OCI-LY3 (cell line): ENCODE measurements around the gene SEC62.

Source experiments
- H2AFZ ChIP-seq: fragments of 200-600, 300-600 bp; shearing (Covaris generic); 2 replicates; pipeline ENCODE4 v1.6.0; 2014; ENCODE audit warnings: antibody characterized with exemption, low read depth, low read length
- H3K27ac ChIP-seq: fragments of 200-600, 300-600 bp; sonication (generic); 2 replicates; pipeline ENCODE4 v1.5.1; 2014; ENCODE audit warnings: mild to moderate bottlenecking, low read length, moderate library complexity, mixed read lengths
- H3K27me3 ChIP-seq: fragments of 200-600, 300-600 bp; sonication (generic); 2 replicates; pipeline ENCODE4 v1.6.1; 2014; ENCODE audit warnings: low read depth, low read length, mixed read lengths
- H3K36me3 ChIP-seq: fragments of 200-600, 300-600 bp; sonication (generic); replicated peaks from 2 replicates; pipeline ENCODE3; 2014; ENCODE audit warnings: low read depth, low read length, mixed read lengths
- H3K4me1 ChIP-seq: fragments of 300-600, 200-600 bp; sonication (generic); 2 replicates; pipeline ENCODE4 v1.6.1; 2014; ENCODE audit warnings: low read length, mixed read lengths
- H3K4me2 ChIP-seq: fragments of 200-600, 300-600 bp; sonication (generic); 2 replicates; pipeline ENCODE4 v1.6.1; 2014; ENCODE audit warnings: low read length, mixed read lengths
- H3K4me3 ChIP-seq: fragments of 300-600, 200-600 bp; sonication (generic); 2 replicates; pipeline ENCODE4 v1.5.1; 2014; ENCODE audit warnings: antibody characterized with exemption, mild to moderate bottlenecking, low read length, moderate library complexity
- H3K79me2 ChIP-seq: fragments of 300-600, 200-600 bp; shearing (Covaris generic); 2 replicates; pipeline ENCODE4 v1.6.1; 2014; ENCODE audit warnings: mild to moderate bottlenecking, low read length, mixed read lengths
- H3K9ac ChIP-seq: fragments of 300-600, 200-600 bp; shearing (Covaris generic); 2 replicates; pipeline ENCODE4 v1.6.0; 2014; ENCODE audit warnings: mild to moderate bottlenecking, low read length, moderate library complexity
- H3K9me3 ChIP-seq: fragments of 200-600, 300-600 bp; shearing (Covaris generic); 2 replicates; pipeline ENCODE4 v1.6.1; 2014; ENCODE audit warnings: low read length, mixed read lengths; ENCODE audit not compliant: insufficient read depth
- H4K20me1 ChIP-seq: fragments of 200-600, 300-600 bp; sonication (generic); 2 replicates; pipeline ENCODE4 v1.6.1; 2016; ENCODE audit warnings: low read length, mixed read lengths; ENCODE audit not compliant: insufficient read depth
- CTCF ChIP-seq: fragments of 200-600, 300-600 bp; sonication (generic); IDR thresholded peaks from 2 replicates; pipeline ENCODE4 v1.5.1; 2014; ENCODE audit warnings: antibody characterized with exemption, low read length, low read depth
- EZH2phosphoT487 ChIP-seq: fragments of 200-600 bp; shearing (Covaris generic); IDR thresholded peaks from 2 replicates; pipeline ENCODE4 v1.6.1; 2018; ENCODE audit warnings: antibody characterized with exemption, mixed run types, low read depth

SEC62 gene

GRCh38 chr3:169968224-169968885 is 1.7 kb downstream of the SEC62 start:
- Histone ChIP-seq H4K20me1 (peaks cover 42% of the 10 kb centered on the region), H3K36me3 (peaks cover 9% of the 10 kb centered on the region), H2AFZ (no peak overlapping the region), H3K9ac (peak overlapping the region; percentile 60; the same call in 1 of the 2 replicates), H3K4me1 (peaks cover 23% of the 10 kb centered on the region), H3K4me3 (peak overlapping the region; percentile 79), H3K9me3 (no peaks in the 10 kb centered on the region), H3K27ac (no peak overlapping the region), H3K4me2 (peak overlapping the region; percentile 97), H3K27me3 (peaks cover 14% of the 10 kb centered on the region; the same call in 1 of the 2 replicates), H3K79me2 (peaks cover 61% of the 10 kb centered on the region)
- TF ChIP-seq EZH2phosphoT487 (no peak), CTCF (no peak)

GRCh38 chr3:169969174-169970095 is 2.8 kb downstream of the SEC62 start:
- peaks cover 51% of the 10 kb centered on the region for H4K20me1 ChIP-seq
- peaks cover 23% of the 10 kb centered on the region for H3K4me1 ChIP-seq
- H3K4me2 ChIP-seq: peak overlapping the region; percentile 36
- no peak overlapping the region for H3K9ac ChIP-seq
- H3K79me2 ChIP-seq: peaks cover 67% of the 10 kb centered on the region
- no peak overlapping the region for H3K27ac ChIP-seq
- no peak overlapping the region for H3K4me3 ChIP-seq
- H2AFZ ChIP-seq: no peak overlapping the region
- peaks cover 10% of the 10 kb centered on the region; the same call in 1 of the 2 replicates for H3K27me3 ChIP-seq
- peaks cover 9% of the 10 kb centered on the region for H3K36me3 ChIP-seq
- H3K9me3 ChIP-seq: no peaks in the 10 kb centered on the region
- no peak for TF ChIP-seq CTCF
- TF ChIP-seq EZH2phosphoT487: no peak

- peaks cover 67% of the 10 kb centered on the region for H3K79me2 ChIP-seq
- TF ChIP-seq EZH2phosphoT487 (no peak), CTCF (no peak)
- peaks cover 9% of the 10 kb centered on the region for H3K36me3 ChIP-seq
- H3K9ac ChIP-seq: no peak overlapping the region
- H3K27ac ChIP-seq: no peak overlapping the region
- H4K20me1 ChIP-seq: peaks cover 56% of the 10 kb centered on the region
- H3K4me1 ChIP-seq: peaks cover 23% of the 10 kb centered on the region
- H3K27me3 ChIP-seq: no peaks in the 10 kb centered on the region
- no peak overlapping the region for H2AFZ ChIP-seq
- no peak overlapping the region for H3K4me2 ChIP-seq
- no peaks in the 10 kb centered on the region for H3K9me3 ChIP-seq
- no peak overlapping the region for H3K4me3 ChIP-seq
Observed at GRCh38 chr3:169970847-169971246, 4.2 kb downstream of the SEC62 start.

GRCh38 chr3:169971522-169971921 is 4.9 kb downstream of the SEC62 start:
- no peak overlapping the region for H3K9ac ChIP-seq

More at GRCh38 chr3:169971522-169971921, 4.9 kb downstream of the SEC62 start:
- Histone ChIP-seq H3K4me1 (peaks cover 23% of the 10 kb centered on the region), H4K20me1 (peaks cover 56% of the 10 kb centered on the region), H3K4me3 (no peak overlapping the region), H3K9me3 (no peaks in the 10 kb centered on the region), H3K79me2 (peaks cover 67% of the 10 kb centered on the region), H3K36me3 (peaks cover 12% of the 10 kb centered on the region), H3K4me2 (no peak overlapping the region), H3K27ac (no peak overlapping the region), H2AFZ (no peak overlapping the region), H3K27me3 (no peaks in the 10 kb centered on the region)
- TF ChIP-seq EZH2phosphoT487 (no peak), CTCF (no peak)
